Brain microvascular endothelial cell (primary cell): ENCODE measurements around the gene PLXNA3.

Experiments
- DNase-seq: peaks from one replicate; pipeline ENCODE4 v3.0.0-alpha.2; 2020
- H3K27ac ChIP-seq: fragments of 250-450 bp; sonication (Bioruptor Pico); 2 replicates; pipeline ENCODE4 v1.5.1; 2020; ENCODE audit warnings: mild to moderate bottlenecking, moderate library complexity
- H3K27me3 ChIP-seq: fragments of 250-450 bp; sonication (Bioruptor Pico); replicated peaks from 2 replicates; pipeline ENCODE4 v1.5.1; 2020; ENCODE audit warnings: mild to moderate bottlenecking
- H3K36me3 ChIP-seq: fragments of 250-450 bp; sonication (Bioruptor Pico); replicated peaks from 2 replicates; pipeline ENCODE4 v1.5.1; 2020; ENCODE audit warnings: mild to moderate bottlenecking
- H3K4me3 ChIP-seq: 2 replicates; pipeline ENCODE4 v1.5.1; 2011; ENCODE audit warnings: low read depth, mild to moderate bottlenecking, control low read depth, low read length, moderate library complexity
- CTCF ChIP-seq: IDR thresholded peaks from 2 replicates; pipeline ENCODE4 v1.5.1; 2011; ENCODE audit warnings: low read depth, mild to moderate bottlenecking, moderate library complexity, low read length, control low read depth, inconsistent platforms; ENCODE audit errors: missing control alignments
- in situ Hi-C: cut with HindIII; loops from 2 replicates; pipeline ENCODE4 v1.10.0; 2017; ENCODE audit warnings: low sequenced_read_pairs, low pct_ligation_motif_present

Gene PLXNA3

DNA sequence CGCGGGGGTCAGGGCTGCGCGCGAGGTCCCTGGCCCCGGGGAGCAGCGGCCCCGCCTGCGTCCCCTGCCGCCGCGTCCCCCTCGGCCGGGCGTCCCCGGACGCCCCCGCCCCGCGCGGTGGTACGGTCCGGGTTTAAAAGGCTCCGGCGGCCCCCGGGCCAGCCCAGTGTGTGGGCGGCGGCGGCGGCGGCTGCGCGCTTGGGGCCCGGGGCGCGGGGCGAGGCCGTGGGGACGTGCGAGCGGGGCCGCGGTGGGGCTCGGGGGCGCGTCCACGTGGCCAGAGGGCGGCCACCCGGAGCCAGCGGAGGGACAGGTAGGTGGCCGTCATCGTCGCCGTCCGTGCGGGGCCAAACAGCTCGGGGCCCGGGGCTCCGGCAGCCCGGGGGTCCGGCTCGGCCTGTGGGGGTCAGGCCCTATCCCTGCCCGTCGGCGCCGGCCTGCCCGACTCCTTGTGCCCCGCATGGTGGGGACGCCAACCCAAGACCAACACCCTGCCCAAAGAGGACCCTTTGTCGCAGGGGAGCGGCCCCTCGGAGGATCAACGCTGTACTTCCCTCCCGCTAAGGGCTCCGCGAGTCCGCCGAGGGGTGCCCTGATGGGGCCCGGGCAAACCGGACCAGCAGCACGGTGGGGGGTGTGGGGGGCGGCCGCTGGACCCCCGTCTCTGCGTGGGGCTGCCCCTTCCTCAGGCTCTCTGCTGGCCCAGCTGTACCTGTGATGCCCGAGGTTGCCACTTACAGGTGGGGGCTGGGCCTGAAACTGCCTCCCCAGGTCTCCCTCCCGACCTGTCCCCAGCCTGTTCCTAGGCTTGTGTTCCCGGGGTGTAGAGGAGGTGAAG, at the start of gene PLXNA3:
Gene PLXNA3 (plus strand): TSS at position 166 of the 838 bp plus-strand sequence. CDS start 1,903 bp downstream, outside the sequence.
- peak within 1 kb of the TSS; percentile 87 for H3K27ac ChIP-seq
- no peaks in the 10 kb centered on the region for H3K27me3 ChIP-seq
- no peak for TF ChIP-seq CTCF
- H3K36me3 ChIP-seq = peaks cover 11% of the 10 kb centered on the region
- in situ Hi-C loops = no loop called here
- DNase-seq = no peak
- H3K4me3 ChIP-seq = peak within 1 kb of the TSS; percentile 71

- Histone ChIP-seq H3K4me3 (peak overlapping the region; percentile 58), H3K36me3 (no peaks in the 10 kb centered on the region), H3K27me3 (no peaks in the 10 kb centered on the region), H3K27ac (peak overlapping the region; percentile 76)
- TF ChIP-seq CTCF = no peak
- DNase-seq = no peak
- in situ Hi-C loops = no loop called here
These were observed 49.3 kb upstream of the PLXNA3 start for GRCh38 chrX:154408659-154409221.

DNA sequence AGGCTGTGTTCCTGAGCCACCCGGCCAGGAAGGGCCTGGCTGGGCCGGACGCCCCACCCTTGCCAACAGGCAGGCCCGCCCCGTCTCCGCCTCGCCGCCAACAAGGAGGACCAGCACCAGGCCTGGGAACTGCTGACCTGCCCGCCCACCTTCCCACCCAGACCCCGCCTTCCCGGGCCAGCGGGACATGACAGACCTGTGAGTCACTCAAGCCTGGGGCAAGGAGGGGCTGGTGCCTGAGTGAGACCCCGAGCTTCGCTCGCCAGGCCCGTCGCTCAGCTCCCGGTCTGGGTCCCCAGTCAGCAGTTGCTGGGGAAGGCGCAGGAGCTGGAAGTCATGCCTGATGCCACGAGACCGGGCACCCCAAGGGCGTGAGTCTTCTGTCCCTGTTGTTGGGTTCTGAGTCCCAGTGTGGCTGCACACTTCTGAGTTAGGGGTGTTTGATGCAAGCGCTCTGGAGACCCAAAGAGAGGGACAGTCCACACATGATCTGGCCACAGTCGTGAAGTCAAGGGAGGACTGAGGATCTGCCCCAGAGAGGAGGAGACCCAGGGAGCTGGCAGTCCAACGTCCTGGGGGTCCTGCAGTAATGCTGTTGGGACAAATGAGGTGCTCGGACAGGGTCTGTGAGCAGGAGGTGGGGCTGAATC, 48.7 kb upstream of the PLXNA3 start, which contains the start of gene DNASE1L1:
Gene DNASE1L1 (minus strand): TSS at position 33 of the 650 bp plus-strand sequence. CDS start 3,686 bp downstream, outside the sequence.
- peak; percentile 80 for DNase-seq
- H3K36me3 ChIP-seq = no peaks in the 10 kb centered on the region
- H3K27ac ChIP-seq = peak within 1 kb of the TSS; percentile 76
- no peak for TF ChIP-seq CTCF
- no peaks in the 10 kb centered on the region for H3K27me3 ChIP-seq
- H3K4me3 ChIP-seq = peak within 1 kb of the TSS; percentile 58
- in situ Hi-C loops = no loop called here

GRCh38 chrX:154411981-154412340, 46.1 kb upstream of the PLXNA3 start:
- in situ Hi-C loops = no loop called here

GRCh38 chrX:154412468-154412867, 45.6 kb upstream of the PLXNA3 start:
- in situ Hi-C loops = no loop called here

More at GRCh38 chrX:154411981-154412340, 46.1 kb upstream of the PLXNA3 start:
- Histone ChIP-seq H3K36me3 (no peaks in the 10 kb centered on the region), H3K27me3 (no peaks in the 10 kb centered on the region), H3K27ac (no peak overlapping the region), H3K4me3 (peak overlapping the region; percentile 59)
- no peak for TF ChIP-seq CTCF
- DNase-seq = no peak

More at GRCh38 chrX:154412468-154412867, 45.6 kb upstream of the PLXNA3 start:
- no peak for DNase-seq
- H3K4me3 ChIP-seq = peak overlapping the region; percentile 59
- TF ChIP-seq CTCF = no peak
- H3K27me3 ChIP-seq = no peaks in the 10 kb centered on the region
- no peak overlapping the region for H3K27ac ChIP-seq
- no peaks in the 10 kb centered on the region for H3K36me3 ChIP-seq
